Astrocyte (in vitro differentiated cells and primary cell): ENCODE results near the gene HOMER3.
"Not testable (repeated sequence)": the region's sequence is repeated elsewhere in the genome, so short reads cannot be mapped to it uniquely, and the experiment has no call there.

ENCODE experiments used
- CTCF ChIP-seq: IDR thresholded peaks from 2 replicates; pipeline ENCODE4 v1.5.1; 2011; ENCODE audit warnings: low read depth, mild to moderate bottlenecking, inconsistent platforms, low read length, moderate library complexity; ENCODE audit not compliant: insufficient read depth
- EZH2 ChIP-seq: IDR thresholded peaks from 2 replicates; pipeline ENCODE4 v1.6.1; 2012; ENCODE audit warnings: mild to moderate bottlenecking, low read length, inconsistent platforms; ENCODE audit not compliant: insufficient read depth

GRCh38 chr19:18902519-18902918, 38.5 kb downstream of the HOMER3 start:
- not testable (repeated sequence) for TF ChIP-seq CTCF, EZH2
